HG03521 (cell line): ENCODE data around the gene ATP6V1G2.
"Not testable (repeated sequence)": the region's sequence is repeated elsewhere in the genome, so short reads cannot be mapped to it uniquely, and the experiment has no call there.

ENCODE experiments used
- ATAC-seq: cut with Tn5 transposase; IDR thresholded peaks from one replicate; pipeline ENCODE4 v1.9.1; 2021; ENCODE audit warnings: mild to moderate bottlenecking, moderate library complexity; ENCODE audit not compliant: unreplicated experiment

Gene ATP6V1G2

GRCh38 chr6:31546339-31546957 lies at the start of gene ATP6V1G2:
ATP6V1G2 (minus strand) TSS chr6:31546608; CDS start chr6:31546559, 49 bp downstream.
- peak; percentile 43 for ATAC-seq

GRCh38 chr6:31592396-31592771 lies 46.0 kb upstream of the ATP6V1G2 start:
- no peak for ATAC-seq

- ATAC-seq, result not testable (repeated sequence)
These were observed 44.3 kb upstream of the ATP6V1G2 start for GRCh38 chr6:31590691-31591090.

GRCh38 chr6:31588871-31589650 lies 42.7 kb upstream of the ATP6V1G2 start:
- ATAC-seq, result no peak

- ATAC-seq, result no peak
These were observed 41.7 kb upstream of the ATP6V1G2 start for GRCh38 chr6:31587791-31588777.

- no peak for ATAC-seq
These were observed 40.3 kb upstream of the ATP6V1G2 start for GRCh38 chr6:31586599-31587281.

- ATAC-seq, result no peak
These were observed 39.6 kb upstream of the ATP6V1G2 start, which contains the start of gene LST1 for GRCh38 chr6:31586008-31586407. LST1 (plus strand) TSS chr6:31586277; CDS start chr6:31587300, 1,023 bp downstream.

GRCh38 chr6:31585491-31585890 lies 39.1 kb upstream of the ATP6V1G2 start:
- no peak for ATAC-seq

- ATAC-seq, result no peak
These were observed 35.8 kb upstream of the ATP6V1G2 start, which contains the start of gene LTB for GRCh38 chr6:31582230-31582643. LTB (minus strand) TSS chr6:31582424; CDS start chr6:31582417, 7 bp downstream.

- no peak for ATAC-seq
These were observed 35.2 kb upstream of the ATP6V1G2 start for GRCh38 chr6:31581434-31582229.

- peak; percentile 65 for ATAC-seq
These were observed 34.5 kb upstream of the ATP6V1G2 start for GRCh38 chr6:31580807-31581433.

- no peak for ATAC-seq
These were observed 34.0 kb upstream of the ATP6V1G2 start for GRCh38 chr6:31580438-31580740.

GRCh38 chr6:31579546-31580437 lies 33.4 kb upstream of the ATP6V1G2 start:
- no peak for ATAC-seq

GRCh38 chr6:31579119-31579505 lies 32.7 kb upstream of the ATP6V1G2 start:
- no peak for ATAC-seq

- ATAC-seq, result no peak
These were observed 32.0 kb upstream of the ATP6V1G2 start for GRCh38 chr6:31578184-31579118.

GRCh38 chr6:31577579-31577966 lies 31.2 kb upstream of the ATP6V1G2 start:
- ATAC-seq, result no peak

GRCh38 chr6:31576897-31577578 lies 30.6 kb upstream of the ATP6V1G2 start:
- ATAC-seq, result no peak
